HG02571 (cell line): ENCODE results near the gene CLEC2A.

Source experiments
- ATAC-seq: cut with Tn5 transposase; IDR thresholded peaks from one replicate; pipeline ENCODE4 v1.9.1; 2021; ENCODE audit warnings: mild to moderate bottlenecking, moderate library complexity; ENCODE audit not compliant: unreplicated experiment

CLEC2A gene

DNA sequence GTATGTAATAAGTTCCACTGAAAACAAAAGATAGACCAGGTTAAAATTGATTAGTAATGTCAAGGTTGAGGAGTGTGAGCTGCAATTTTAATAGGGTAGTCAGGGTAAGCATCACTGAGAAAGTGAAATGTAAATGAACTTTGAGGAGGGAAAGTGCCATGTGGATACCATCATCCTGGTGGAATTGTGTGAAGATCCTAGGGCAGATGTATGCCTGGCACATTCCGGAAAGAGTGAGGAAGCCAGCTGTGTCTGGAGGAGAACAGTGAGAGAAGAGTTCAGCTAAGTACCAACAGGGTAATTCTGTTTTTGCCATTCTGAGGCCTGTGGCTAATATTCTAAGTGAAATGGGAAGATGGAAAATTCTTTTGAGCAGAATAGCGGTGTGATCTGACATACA, 2.9 kb upstream of the CLEC2A start:
- ATAC-seq, result no peak

DNA sequence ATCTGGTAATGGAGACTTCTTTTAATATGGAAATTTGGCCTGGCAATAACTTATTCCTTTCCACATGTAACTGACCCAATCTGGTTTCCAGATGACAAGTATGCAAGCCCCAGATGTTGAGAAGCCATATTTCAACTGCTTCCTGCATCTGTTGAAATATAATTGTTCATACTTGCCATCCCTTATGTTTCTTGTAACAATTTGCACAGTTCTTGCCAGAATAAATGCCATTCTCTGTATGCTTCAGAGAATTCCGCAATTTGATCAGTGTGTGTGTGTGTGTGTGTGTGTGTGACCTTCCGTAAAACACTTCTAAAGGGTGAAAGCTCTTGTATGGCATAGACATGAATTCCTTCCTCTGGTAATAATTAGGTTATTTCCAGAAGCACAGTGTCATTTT, 1.8 kb upstream of the CLEC2A start:
- ATAC-seq, result no peak

DNA sequence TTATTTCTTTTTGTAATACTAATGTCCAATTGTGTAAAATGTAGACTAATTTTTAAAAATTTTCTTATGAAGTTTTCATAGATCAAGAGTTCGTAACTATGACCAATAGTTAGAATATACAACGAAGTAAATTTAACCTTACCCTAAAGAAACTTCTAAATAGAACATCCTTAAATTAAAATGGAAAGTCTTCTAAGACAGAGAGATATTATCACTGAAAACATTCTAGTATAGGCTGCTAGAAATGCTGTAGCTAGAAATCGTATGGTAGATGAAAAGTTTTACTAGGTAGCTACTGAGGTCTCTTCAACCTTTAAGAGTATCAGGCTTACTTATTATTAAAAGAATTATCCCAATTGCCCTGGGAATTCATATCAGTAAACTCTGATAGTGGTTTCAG, 925 bp downstream of the CLEC2A start:
- ATAC-seq, result no peak

DNA sequence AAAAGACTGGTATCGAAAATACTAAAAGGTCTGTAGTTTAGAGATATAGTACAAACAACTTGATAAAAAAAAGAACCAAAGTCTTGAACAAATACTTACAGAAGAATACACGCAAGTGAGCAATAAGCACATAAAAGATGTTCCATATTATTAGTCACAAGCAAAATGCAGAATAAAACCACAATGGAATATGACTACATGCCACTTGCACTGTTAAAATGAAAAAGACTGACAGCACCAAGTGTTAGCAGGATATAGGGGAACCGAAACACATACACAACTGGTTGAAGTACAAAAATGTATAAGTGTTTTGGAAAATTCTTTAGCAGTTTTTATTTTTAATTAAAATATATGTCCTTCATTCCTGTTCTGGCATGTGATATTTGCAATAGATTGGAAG, 3.6 kb downstream of the CLEC2A start:
- no peak for ATAC-seq

DNA sequence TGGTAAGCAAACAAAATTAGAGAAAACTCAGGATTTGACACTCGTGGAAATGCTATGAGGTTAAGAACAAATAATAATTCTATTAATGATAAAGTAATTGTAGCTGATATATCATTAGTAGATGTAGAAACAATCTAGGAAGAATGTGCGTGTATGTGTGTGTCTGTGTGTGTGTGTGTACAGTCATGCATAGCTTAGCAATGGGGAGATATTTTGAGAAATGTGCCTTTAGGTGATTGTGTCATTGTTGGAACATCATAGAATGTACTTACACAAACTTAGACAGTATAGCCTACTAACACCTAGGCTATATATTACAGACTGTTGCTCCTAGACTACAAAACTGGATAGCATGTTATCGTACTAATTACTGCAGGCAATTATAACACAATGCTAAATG, 5.3 kb downstream of the CLEC2A start:
- no peak for ATAC-seq

DNA sequence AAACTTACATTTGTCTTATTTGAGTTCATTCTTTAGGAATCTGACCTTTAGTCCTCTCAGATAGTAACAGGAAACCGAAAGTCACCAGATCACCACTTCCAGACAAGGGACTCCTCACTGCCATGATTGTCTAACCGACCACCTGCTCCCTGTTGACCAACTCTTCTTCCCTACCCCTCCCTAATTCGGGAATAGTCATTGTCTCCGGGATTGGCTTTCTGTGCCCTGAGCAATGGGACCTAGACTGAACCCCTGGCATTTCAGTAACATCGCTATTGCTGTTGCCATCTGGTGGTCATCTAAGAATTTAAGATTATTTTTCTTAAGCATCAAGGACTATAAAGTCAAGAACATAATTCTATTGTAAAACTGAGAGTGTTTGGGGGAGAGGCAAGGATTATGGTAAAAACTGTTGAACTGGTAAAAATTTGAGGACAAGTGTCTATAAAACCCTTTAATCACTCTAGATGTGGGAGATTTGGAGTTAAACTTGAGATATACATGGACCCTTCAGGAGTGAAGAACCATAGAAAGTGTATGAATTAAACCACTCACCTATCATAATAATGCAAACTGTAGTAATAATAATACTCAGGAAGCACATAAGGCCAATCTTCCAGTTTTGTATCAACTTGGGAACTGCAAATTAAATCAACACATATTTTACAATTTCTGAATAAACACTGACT, 6.3 kb downstream of the CLEC2A start:
- ATAC-seq, result no peak

DNA sequence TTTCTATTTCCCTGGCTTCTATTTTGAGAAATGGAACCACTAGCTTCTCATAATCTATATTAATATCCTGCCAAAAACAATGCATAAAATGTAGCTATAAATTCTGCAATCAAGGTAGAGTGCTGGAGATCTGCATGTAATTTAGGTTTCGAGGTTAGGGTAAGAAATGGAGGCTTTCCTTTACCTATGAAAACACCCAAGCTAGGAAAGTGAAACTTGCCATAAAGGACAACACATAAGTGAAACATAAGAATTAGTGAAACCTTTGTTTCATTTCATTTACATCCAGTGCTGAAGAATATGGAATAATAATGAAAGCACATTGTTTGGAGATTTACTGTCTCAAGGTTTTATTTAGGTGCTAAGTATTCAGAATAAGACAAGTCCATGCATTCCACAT, 9.7 kb downstream of the CLEC2A start:
- no peak for ATAC-seq

DNA sequence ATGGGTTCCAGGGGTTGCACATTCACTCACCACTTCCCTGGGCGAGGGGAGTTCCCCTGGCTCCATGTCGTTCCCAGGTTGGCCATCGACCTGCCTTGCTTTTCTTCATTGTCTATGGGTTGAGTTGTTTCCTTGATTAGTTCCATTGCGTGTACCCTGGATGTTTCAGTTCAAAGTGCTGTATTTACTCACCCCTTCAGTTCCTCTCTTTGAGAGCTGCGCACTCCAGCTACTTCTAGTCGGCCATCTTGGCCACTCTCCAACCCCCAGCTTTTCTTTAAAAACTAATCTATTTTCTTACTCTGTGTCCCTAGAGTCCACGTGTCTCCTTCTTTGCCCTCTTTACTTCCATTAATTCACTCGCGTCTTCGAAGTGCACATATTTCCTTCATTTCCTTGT, 11.7 kb downstream of the CLEC2A start:
- no peak for ATAC-seq

DNA sequence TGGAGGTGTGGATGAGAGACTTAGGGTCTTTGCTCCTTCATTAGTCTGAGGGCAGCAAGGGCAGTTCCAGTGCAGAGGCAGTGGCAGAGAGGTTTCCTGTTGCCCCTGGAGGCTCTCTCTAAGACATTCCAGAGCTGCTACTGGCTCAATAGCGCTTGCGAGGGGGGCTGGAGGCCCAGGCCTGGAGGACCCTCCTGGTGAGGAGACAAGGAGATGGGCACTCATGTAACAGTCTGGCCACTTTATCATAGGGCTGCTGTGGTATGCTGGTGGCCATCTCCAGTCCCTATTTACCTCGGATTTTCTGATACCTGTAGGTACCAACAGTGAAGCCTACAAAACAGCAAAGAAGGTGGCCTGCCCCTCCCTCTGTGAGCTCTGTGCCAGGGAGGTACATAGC, 12.7 kb downstream of the CLEC2A start:
- ATAC-seq, result no peak

DNA sequence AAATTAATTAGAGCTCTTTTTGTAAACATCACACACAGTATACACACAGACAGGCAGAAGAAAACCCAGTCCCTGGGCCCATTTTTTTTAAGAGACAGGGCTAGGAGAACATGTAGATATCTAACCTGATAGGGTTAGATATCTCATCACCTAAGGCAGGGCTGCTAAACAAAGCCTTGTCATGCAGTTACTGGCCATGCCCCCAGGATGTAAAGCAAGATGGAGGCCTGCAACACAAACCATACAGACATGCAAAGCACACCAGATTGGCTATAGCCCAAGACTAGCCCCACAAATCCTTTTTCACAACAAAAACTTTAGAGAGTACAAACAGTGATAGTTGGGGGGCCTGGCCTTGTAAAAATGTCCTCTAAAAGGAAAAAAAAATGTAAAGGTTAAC, 20.5 kb downstream of the CLEC2A start:
- no peak for ATAC-seq

DNA sequence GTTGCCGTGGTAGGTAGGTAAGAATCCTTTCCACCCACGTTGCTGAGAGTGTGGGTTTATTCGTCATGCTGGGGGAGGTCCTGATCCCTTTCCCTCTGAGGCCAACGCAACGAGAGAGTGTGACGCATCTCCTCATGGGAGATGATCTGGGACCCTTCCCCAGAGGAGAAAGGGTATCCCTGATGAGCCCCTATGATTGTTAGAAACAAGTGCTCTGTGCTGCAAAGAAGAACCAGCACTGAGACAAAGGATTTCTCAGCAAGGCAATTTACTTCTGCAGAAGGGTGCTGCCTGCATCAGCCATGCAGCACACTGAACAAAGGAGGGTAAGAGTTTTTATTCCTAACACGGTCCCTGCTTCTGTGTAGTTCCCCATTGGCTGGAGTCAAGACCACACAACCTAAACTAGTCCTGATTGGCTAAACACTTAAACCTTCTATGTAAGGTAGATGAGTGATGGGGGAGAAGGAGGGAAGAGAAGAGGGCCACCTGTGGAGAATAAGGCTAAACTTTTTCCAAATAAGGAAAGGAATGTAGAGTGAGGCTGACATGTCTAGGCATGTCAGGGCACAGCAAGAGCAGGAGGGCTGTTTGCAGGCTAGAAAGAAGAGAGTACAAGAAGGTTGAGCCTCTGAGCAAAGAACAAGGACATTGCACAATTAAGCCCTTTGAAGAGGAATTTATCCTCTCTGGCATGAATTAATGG, 21.3 kb downstream of the CLEC2A start:
- ATAC-seq, result no peak

DNA sequence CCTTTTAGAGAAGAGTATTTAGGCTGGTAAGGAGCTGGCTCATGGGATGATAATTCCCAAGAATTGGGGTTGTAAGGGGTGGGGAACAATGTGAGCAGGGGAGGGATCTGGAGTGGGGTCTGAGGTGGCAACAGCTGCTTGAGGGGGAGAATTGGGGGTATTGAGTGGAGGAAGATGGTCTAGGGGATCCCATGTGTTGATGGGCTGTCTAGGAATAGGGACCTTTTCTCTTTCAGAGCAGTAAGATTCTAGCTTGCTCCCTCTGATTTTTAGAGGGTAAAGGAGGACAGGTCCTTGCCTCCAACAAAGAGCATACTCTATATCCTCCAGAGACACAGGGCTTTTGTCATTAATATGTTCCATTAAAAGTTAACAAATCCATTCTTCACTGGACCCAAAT, 22.4 kb downstream of the CLEC2A start:
- no peak for ATAC-seq

DNA sequence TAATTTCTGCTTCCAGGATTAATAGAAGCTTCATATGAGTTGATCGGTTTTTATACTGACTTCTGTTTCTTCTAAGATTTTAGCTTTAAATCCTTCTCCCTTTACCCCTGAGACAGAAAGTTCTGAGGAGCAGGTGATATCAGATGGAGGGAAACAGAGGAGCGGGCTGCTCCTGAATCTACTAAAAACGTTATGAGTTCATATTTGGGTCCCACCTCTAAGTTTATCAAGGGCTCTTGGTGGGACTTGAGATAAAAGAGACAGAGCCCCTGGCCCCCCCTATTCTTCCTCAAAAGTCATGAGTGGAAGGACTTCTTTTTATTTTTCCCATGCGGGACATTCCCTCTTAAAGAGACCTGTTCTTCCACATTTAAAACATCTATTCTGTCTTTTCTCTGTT, 23.8 kb downstream of the CLEC2A start:
- no peak for ATAC-seq

DNA sequence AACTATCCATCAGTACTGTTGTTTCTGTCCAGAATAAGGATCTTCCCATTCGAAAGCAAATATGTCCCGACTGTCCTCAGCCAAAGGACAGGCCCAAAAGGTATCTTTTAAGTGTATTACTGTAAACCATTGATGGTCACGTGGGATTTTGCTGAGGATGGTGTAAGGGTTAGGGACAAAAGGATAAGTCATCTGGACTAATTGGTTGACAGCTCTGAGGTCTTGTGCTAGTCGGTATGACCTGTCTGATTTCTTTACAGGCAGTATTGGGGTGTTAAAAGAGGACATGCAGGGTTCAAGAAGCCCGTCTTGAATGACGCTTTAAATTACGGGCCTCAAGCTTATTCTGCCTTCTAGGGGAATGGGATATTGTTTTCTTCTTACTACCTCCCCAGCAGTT, 24.4 kb downstream of the CLEC2A start:
- no peak for ATAC-seq

DNA sequence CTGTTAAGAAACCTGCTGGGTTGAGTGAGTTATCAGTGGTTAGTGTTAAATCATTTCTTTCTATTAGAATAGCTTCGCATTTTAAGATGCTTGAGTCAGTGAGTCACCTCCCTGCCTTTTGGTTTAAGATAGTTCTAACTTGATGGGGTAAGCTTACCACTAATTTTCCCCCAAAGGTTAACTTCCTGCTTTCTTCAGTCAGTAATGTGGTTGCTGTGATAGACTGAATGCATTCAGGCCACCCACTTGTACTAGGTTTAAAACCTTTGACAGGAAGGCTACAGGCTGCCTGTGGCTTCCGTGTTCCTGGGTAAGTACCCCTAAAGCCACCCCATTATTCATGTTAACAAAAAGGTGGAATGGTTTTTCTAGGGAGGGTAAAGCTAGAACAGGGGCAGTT, 25.3 kb downstream of the CLEC2A start:
- ATAC-seq, result no peak

DNA sequence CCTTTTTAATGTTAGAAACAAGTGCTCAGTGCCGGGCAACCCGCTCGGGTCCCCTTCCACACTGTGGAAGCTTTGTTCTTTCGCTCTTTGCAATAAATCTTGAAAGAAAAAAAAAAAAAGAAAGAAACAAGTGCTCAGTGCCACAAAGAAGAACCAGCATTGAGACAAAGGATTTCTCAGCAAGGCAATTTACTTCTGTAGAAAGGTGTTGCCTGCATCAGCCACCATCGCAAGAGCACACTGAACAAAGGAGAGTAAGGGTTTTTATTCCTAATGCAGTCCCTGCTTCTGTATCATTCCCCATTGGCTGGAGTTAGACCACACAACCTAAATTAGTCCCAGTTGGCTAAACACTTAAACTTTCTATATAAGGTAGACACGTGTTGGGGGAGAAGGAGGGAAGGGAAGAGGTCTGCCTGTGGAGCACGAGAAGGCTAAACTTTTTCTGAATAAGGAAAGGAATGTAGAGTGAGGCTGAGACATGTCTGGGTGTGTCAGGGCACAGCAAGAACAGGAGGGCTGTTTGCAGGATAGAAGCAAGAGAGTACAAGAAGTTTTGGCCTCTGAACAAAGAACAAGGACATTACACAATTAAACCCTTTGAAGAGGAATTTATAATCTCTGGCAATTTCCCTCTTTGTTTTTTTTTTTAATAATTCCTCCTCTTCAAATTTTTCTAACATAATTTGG, 29.5 kb downstream of the CLEC2A start:
- ATAC-seq, result no peak

DNA sequence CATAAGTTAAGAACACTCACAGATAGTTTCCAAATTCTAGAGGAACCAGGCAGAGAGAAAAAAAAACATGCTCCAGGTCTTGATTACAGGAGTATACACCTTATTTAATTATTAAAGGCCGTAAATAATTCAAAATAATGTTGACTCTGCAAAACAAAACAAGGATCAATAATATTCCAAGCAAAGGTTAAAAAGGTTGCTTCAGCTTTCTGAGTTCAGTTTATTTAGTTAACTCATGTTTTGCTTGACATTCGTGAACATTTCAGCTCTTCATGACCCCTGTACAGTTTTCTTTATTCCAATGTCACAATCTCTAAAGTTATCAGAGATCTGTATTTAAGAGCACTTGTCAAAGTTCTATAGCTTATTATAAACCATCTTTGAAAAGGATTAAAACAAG, 31.2 kb downstream of the CLEC2A start:
- no peak for ATAC-seq

DNA sequence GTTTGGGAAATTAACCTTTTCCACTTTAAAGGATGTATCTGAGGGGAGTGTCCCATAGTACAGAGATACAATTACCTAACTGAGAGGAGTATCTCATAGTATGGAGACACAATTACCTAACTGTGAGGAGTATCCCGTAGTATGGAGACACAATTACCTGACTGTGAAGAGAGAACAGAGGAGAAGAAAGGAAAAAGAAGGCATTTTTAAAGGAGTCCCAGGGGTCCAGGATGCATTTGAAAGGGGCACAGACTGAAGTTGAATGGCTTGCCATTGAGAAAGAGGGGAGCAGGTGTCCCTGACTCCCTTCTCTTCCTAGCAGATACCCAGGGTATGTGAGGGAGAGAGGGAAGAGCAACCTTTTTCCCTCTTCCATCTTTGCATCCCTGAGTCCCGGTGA, 33.0 kb downstream of the CLEC2A start:
- ATAC-seq, result no peak

DNA sequence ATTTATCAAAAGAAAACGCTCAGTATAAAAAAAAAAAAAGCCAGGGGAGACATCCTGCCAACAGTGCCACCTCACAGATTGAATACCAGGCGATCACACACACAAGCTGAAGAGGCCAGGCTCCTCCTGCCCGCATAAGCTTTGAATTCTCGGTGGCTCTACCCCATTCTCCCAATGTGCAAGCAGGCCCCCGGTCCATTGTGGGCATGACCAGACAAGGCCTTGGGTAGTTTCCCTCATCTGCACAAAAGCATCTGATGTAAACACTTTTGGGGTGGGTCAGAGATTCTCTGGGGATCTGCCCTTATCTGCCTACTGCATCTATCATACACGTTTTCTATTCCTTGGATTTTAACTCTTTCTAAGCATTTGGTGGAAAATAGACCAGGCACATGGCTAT, 34.6 kb downstream of the CLEC2A start:
- no peak for ATAC-seq

DNA sequence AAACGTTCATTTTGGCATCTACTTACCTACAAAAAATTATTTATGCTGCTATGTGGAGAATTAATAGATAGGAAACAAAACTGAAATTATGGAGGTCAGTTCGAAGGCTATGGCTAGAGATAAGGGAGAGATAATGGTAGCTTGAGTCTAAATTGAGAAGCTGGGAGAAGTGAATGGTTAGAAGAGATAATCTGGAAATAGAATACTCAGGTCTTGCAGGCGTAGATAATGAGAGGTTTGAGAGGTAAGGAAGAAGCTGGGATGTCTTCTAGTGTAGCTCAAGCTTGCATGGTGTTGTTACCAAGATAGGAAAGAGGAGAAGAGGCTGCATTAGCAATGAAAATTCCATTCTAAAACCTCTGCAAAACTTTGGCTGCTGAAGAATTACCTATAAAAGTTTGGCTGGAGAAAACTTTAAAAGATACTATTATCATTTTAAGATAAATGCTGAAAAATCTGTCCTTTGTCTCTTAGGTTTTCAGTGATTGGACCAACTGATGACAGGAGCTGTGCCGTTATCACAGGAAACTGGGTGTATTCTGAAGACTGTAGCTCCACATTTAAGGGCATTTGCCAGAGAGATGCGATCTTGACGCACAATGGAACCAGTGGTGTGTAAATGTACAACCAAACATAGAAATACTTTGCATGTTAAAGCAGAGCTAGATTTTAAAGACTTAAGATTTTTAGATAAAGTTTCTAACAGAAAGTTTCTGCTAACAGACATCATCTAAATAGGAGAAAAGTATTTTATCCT, 36.8 kb downstream of the CLEC2A start:
- no peak for ATAC-seq

DNA sequence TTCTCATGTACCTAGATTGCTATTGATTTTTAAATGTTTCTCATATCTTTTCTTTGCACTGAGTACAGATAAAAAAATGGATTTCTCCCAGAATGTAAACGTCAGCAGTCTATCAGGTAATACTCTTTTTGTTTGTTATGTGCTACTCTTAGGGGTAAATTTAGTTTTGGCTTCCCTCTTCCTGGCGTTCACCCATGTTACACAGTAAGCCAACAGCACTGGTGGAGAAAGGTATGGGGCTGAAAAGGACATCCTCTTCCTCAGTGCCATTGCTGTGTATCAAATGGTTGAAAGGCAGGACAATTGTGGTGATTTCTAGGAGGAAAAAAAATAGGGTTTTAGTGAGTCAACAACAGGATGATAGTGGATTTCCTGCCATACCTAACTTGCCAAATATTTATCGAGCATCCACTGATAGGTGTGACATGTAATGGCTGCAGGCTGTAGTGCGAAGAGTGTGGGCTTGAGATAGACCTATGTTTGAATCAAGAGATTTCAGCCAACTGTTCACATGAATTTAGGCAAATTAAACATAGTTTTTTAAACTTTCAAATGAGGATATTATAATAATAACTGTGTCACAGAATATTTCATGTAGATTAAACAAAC, 43.4 kb downstream of the CLEC2A start:
- ATAC-seq, result no peak
